Cardiac fibroblast (primary cell): ENCODE measurements around the gene SMNDC1.

Experiments used
- DNase-seq, 2 donors: peaks; one replicate each; pipeline versions ENCODE4 v3.0.0 to v3.0.0-alpha.2; 2010; ENCODE audit warnings: low read depth in 2 of 2
- H3K4me3 ChIP-seq, 2 donors: replicated peaks in 1 of 2; 1 replicate in 1 of 2; 2 replicates in 1 of 2; pipeline ENCODE4 v1.5.1; 2011; ENCODE audit warnings: low read depth in 2 of 2, low read length in 2 of 2, mild to moderate bottlenecking in 2 of 2, moderate library complexity in 1 of 2
- CTCF ChIP-seq: IDR thresholded peaks from one replicate; pipeline ENCODE4 v1.5.1; 2011; ENCODE audit warnings: low read depth, mild to moderate bottlenecking, low read length, inconsistent platforms

Gene SMNDC1

GRCh38 chr10:110307805-110308204 is 3.1 kb upstream of the SMNDC1 start:
- peak; percentile 45 for DNase-seq
- no peak overlapping the region for H3K4me3 ChIP-seq
- no peak for TF ChIP-seq CTCF

GRCh38 chr10:110306452-110306768 is 1.7 kb upstream of the SMNDC1 start:
- TF ChIP-seq CTCF = no peak
- no peak for DNase-seq
- no peak overlapping the region for H3K4me3 ChIP-seq

GRCh38 chr10:110305767-110306451 is 1.2 kb upstream of the SMNDC1 start:
- TF ChIP-seq CTCF = peak; percentile 65
- no peak overlapping the region for H3K4me3 ChIP-seq
- peak; percentile 92 to 96 for DNase-seq

- no peak for TF ChIP-seq CTCF
- DNase-seq = peak in 1 of 2 donors; percentile 33
- peak overlapping the region; percentile 82 to 84 for H3K4me3 ChIP-seq
These were observed 333 bp downstream of the SMNDC1 start for GRCh38 chr10:110304394-110304779.

- TF ChIP-seq CTCF = no peak
- H3K4me3 ChIP-seq = peak overlapping the region; percentile 82 to 84
- DNase-seq = no peak
These were observed 1.0 kb downstream of the SMNDC1 start for GRCh38 chr10:110303681-110304080.

- no peak overlapping the region for H3K4me3 ChIP-seq
- DNase-seq = no peak
- no peak for TF ChIP-seq CTCF
These were observed 4.2 kb downstream of the SMNDC1 start for GRCh38 chr10:110300486-110300986.

GRCh38 chr10:110296966-110297365 is 7.8 kb downstream of the SMNDC1 start:
- no peak for DNase-seq
- no peak for TF ChIP-seq CTCF
- H3K4me3 ChIP-seq = no peak overlapping the region
